Activated CD8-positive, alpha-beta memory T cell treated with anti-CD3 and anti-CD28 coated beads, Interleukin-2, amount 50 U/mL, for 4 hours (primary cell): ENCODE data around the gene SOX10.
"Not testable (repeated sequence)": the region's sequence is repeated elsewhere in the genome, so short reads cannot be mapped to it uniquely, and the experiment has no call there.

Experiments
- DNase-seq: peaks from one replicate; pipeline ENCODE4 v3.0.0-alpha.2; 2020

The SOX10 gene

DNA sequence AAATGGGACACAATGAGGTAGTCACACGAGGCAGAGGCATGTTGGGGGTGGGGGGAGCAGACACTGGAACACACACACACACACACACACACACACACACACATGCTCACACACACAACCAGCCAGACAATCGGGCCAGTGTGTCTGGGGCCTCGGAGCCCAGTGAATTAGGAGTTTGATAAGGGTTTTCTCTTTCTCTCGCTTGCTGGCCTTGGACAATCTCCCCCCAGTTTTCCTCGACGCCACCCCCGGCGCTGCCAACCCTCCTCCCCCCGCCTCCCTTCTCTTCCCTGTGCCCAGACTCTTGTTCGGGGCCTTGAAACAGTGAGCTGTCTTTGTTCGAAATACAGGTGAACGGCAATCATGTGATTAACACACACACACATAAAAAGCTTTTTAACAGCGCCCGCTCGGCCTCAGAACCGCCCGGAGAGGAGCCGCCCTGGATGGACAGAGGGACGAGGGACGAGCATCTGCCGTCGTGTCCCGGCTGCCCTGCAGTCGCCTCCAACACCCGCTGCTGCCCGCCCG is 1.5 kb upstream of the SOX10 start:
- DNase-seq: no peak

DNA sequence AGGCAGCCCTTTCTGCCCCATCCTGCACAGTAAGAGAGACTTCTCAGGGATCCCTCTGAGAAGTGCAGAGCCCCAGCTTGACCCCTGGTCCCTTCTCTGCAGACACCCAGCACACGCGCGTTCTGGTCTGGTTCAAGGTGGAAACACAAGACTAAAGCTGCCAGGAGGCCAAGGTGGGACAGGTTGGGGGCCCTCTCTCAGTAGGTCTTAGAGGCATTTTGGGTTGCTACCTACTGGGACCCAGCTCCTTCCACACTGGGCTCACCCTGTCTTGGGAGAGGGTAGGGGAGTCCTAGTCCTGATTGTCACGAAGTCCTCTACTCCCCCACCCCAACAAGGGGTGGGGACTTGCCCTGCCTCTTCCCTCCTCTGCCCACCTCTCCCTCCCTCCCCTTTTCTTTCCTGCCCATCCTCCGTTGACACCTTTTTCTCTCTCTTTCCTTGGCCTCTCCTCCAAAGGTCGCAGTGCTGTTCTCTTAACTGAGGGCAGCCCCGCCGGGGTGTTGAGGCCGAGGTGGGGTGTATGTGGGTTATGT is 763 bp upstream of the SOX10 start:
- no peak for DNase-seq

DNA sequence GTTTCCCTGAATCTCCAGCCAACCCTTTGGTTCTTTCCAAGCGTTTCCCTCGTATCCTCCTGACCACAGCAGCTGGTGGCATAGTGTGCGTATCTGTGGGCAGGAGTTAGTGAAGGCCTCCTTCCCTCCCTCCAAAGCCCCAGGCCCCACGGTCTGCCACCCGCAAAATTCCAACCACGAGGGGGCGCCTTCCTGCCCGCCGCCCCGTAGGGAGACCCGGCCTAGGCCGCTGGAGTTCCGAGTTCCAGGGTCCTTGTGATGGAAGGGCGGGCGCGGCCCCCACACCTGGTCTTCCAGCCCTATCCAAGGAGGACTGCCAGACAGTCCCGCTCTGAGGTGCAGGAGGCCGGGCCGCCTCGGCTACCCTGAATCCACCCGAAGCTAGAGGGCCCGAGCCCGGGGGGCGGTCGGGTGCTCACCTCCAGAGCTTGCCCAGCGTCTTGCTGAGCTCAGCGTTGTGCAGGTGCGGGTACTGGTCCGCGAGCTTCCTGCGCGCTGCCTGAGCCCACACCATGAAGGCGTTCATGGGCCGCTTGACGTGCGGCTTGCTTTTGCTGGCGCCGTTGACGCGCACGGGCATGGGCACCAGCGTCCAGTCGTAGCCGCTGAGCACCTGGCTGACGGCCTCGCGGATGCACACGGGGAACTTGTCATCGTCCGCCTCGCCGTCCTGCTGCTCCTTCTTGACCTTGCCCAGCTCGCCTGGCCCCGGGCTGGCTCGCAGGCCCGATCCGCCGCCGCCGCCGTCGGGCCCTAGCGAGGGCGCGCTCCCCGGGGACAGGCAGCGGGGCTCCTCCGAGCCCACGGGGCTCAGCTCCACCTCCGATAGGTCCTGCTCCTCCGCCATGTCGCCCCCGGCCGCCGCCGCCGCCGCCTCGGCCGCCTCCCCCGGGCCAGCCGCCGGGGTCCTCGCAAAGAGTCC is 1.2 kb downstream of the SOX10 start:
- no peak for DNase-seq

DNA sequence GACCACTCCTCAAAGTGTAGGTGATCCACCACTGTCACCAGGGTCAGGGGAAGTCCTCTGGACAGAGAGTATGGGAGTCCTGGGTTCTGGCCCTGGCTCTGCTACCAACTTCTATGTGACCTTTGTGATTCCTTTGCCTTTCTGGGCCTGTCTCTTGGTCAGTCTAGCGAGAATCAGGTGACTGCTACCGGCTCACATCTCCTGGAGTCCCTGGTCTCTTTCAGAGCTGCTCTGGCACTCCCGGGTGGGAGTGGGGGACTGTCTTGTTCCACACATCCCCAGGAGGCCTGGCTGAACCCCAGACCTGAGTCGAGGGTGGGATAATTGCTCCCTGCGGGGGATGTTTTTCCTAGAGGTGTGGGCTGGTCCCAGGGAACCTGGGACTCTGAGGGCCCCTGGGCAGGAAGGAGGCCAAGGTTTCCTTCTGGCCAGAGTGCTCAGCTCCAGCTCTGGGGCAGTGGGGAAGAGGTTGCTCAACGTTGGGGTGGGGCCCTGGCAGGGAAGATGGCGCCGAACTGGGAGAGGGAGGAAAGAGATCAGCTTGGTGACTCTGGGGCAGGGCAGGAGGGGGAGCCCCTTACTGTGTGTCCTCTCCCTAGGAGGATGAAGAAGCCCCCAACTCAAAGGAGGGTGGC is 2.1 kb downstream of the SOX10 start:
- no peak for DNase-seq

DNA sequence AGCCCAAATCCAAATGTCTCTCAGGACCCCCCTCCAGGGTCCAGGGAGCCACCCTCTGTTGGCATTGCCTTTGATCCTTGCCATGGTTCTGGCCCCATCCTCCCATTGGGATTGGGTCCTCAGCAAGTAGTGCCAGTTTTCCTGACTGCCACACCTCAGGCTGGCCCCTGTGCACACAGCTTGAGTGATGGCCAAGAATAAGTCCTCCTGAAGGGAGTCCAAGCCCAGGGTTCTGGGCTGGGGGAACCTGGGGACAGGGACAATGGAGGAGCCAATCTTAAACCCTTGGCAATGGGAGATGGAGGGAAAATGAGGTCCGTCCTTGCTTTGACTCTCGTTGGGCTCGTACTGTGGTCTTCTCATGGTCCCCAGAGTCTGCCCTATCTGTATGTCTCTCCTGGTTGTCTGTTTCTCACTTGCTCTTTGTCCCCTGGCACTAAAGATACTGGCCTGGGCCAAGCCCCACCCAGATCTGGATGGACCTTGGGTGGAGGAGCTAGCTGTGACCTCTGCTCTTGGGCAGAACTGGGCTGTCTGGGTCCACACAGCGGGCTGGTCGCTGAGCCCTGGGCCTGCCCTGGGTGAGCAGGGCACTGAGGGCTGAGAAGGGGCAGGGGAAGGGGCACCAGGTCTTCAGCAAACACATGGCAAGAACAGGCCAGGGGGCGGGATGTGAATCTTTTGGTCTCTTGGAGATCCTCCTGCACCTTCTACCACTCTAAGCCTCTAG is 2.9 kb downstream of the SOX10 start:
- no peak for DNase-seq

DNA sequence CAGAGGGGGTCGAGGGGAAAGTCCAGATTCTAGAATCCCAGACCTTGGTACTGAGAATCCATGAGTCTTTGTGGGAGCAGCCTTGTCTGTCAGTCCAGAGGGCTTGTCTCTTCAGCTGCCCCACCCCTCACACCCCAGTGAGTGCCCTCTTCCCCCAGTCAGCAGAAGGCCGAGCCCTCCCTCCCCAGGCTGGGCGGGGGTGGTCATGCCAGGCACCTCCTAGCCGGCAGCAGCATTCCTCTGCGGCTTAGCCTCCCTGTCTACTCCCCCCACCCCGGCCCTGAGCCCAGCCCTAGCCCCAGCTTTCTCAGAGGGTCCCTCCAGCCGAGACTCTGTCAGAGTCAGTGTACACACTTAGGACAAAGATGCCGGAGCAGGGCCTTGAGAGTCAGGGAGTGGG is 4.6 kb downstream of the SOX10 start:
- DNase-seq: no peak

DNA sequence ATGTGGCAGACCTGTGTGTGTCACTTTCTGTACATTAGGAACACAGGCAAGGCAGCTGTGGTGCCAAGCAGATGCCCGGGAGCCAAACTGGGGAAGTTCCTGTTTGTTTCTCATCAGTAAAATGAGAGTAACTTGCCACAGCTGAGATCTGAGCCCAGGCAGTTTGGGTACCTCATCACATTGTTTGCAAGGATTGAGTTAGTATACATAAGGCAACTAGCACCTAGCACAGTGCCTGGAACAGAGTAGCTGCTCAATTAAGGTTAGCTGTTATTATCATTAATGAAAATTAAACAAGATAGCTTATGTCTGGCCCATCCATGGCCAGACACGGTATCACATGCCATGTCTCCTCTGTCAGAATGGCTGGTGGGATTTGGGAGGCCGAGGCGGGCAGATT is 7.8 kb downstream of the SOX10 start:
- no peak for DNase-seq

DNA sequence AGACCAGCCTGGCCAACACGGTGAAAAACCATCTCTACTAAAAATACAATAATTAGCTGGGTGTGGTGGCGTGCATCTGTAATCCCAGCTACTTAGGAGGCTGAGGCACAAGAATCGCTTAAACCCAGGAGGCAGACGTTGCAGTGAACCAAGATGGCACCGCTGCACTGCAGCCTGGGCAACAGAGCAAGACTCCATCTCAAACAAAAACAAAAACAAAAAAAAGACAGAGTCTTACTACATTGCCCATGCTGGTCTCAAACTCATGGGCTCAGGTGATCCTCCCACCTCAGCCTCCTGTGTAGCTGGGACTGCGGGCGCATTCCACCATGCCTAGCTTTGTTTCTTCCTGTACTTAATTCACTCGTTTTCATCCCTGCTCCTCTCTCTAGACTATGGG is 8.3 kb downstream of the SOX10 start:
- DNase-seq: not testable (repeated sequence)

DNA sequence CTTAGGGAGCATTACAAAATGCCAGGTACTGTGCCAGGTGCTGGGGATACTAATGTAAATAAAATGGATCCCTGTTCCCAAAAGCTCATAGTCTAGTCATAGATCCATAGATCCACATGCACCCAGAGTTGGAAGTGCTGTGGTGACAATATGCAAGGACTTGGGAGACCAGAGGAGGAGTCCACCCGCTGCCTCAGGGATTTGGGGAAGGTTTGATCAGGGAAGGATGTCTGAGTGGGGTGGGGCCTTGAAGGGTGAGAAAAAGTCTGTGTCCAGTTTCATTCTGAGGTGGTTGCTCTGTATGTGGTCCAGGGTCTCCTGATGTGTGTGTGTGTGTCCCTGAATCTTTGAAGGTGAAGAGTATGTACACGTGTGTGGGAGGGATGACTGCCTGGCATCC is 9.2 kb downstream of the SOX10 start:
- DNase-seq: no peak

DNA sequence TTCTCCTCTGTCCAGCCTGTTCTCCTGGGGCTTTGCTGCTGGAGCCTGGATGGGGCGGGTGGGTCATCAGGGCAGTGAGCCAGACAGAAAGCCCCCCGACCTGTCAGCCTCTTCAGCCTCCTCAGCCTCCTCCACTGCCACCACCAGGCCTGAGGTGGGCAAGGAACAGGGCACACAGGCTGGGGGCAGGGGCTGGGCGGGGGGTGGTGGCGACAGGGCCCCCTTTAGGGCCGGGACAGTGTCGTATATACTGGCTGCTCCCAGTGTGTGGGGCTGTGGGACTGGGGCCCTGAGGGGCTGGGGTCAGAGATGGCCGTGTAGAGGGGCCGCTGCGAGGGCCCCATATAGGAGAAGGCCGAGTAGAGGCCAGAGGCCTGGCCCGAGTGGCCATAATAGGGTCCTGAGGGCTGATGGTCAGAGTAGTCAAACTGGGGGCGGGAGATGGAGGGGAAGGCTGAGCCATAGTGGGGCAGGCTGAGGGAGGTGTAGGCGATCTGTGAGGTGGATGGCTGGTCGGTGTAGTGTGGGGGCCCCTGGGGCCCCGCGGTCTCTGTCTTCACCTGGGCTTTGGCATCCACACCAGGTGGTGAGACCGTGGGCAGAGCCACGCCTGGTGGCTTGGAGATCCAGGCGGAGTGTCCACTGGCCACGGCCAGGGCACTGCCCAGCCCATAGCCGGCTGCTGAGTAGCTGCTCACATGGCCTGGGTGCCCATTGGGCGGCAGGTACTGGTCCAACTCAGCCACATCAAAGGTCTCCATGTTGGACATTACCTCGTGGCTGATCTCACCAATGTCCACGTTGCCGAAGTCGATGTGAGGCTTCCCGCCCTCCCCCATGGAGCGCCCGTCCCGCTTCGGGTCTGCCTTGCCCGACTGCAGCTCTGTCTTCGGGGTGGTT is 10.8 kb downstream of the SOX10 start:
- DNase-seq: no peak

DNA sequence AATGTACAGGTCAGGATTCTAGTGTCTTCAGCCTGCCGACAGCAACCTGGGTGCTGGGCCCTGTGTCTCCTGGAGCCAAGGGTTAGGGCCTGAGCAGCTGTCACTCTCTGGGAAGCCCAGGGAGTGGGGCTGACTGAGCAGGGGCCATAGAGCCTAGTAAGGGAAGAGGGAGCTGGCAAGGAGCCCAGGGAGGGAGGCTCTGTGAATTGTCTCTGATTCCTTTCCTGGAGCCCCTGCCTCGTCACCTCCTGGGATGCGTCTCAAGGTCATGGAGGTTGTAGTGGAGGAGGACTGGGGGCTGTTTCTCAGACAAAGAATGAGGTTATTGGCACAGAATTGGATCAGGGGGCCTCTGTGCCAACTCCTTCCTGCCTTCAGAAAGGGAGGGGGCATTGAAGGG is 11.8 kb downstream of the SOX10 start:
- no peak for DNase-seq

DNA sequence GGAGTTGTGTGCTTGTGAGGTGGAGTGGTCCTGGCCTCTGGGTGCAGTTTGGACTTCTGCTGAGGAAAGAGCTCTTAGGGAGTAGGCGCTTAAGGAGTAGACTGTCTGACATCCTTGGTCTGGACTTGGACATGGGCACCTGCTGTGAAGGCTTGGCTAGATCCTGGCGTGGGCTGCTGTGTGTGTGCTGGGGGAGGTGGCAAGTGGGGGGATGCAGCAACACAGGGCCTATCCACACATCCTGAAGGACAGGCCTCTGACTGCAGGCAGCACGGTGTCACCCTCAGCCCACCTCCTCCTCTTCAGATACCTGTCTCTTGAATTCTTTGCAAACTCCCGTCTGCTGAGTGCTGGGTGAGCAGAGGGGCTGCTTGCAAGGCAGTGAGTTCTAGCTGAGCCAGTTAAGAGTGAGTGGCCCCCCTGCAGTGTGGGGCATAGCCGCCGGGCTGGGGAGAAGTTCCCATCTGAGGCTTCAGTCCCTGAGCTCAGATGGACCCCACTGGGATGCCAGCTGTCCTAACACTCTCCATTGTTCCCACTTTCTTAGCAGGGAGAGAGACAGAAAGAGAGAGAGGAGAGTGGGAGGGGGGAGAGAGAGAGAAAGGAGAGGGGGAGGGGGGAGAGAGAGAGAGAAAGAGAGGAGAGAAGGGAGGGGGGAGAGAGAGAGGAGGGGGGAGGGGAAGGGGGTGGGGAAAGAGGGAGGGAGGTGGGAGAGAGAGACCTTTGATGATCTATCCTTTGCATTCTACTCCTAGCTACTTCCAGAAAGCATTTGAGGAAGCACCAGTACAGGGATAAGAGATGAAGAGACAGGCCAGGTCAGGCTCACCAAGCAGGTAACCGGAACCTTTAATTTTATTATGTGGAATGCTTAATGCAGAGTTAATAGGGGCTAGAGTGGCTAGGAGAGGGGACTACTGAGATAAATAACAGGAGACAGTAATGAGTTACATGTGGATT is 12.6 kb downstream of the SOX10 start:
- DNase-seq: no peak

DNA sequence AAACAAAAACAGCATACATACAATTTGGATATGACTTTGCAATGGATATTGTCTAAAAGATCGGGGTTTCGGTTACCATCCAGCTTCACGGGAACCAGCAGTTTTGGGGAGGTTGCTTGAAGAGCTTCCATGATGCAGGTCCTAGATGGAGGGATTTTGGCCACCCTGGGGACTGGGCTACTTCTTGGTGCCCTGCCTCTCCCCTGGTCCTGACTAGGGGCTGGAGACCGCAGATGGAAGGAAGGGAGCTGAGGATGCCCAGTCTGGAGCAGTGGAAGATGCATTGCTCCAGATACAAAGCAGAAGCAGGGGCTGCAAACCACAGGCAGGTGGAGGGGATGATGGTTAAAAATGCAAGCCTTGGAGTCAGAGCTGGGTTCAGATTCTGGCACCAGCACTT is 13.5 kb downstream of the SOX10 start:
- DNase-seq: no peak

DNA sequence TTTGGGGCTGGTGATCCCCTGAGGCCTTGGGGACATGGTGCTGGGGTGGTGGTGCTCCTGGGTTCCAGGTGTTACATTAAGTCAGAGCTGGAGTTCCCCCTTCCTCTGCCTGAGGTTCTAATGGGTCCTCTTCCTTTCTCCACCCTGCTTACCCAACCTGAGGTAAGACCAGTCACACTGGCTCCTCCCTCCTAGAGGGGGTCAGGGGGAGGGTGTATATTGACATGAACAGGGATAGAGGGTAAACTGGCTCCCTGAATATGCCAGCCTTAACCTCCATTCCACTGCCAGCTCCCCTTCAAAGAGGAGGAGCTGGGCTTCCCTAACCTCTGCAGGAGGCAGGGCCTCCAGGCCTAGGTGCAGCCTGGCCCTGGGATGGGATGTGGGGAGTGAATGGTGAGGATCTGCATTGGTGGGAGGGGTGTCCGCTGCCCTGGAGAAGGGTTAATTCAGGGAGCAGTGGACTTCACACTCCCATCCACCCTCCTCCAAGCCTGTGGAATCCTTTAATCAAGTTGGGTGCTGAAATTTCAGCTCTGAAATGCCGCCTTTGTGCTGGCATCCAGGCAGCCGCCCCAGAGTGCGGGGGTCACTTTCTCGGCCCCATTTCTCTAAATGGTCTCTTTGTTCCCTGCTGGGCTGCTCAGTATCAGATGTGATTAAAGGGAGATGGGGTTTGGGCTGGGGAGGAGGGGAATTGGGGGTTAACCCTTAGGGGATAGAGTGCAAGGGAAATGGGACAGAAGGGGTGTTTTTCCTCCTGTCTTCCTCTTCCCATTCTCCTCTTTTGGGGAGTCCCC is 15.7 kb downstream of the SOX10 start:
- DNase-seq: no peak

DNA sequence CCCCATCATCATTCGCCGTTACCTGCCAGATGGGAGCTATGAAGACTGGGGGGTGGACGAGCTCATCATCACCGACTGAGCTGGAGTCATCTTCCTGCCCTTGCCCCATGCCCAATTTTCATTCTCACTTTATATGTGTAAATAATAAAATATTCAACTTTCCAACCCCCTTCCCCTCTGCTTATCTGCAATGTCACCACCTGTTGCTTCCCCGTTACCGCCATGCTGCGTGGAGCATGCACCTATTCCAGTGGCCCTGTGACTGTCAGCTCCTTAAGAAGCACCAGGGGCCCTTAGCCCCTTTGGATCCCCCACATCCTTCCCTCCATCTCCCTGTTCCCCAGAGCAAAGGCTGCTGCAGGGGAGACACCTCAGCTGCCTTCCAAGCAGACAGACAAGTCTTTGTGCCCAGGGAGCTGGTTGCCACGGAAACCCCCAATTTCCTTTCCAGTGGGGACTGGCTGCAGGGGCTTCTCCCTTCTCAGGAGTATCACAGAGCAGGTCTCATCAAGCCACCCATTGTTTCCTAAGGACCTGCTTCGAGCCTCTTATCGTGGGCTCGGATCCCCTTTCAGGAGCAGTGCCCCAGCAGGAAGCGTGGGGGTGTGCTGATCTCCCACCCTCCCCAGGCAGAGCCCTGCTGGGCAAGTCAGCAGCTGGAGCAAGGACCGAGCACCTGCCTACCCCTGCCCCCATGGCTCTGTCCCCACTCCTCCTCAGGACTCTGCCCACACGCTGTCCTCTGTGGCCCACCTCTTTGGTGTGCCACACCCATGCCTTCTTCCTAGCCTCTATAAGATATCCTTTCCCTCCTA is 16.5 kb downstream of the SOX10 start:
- no peak for DNase-seq

DNA sequence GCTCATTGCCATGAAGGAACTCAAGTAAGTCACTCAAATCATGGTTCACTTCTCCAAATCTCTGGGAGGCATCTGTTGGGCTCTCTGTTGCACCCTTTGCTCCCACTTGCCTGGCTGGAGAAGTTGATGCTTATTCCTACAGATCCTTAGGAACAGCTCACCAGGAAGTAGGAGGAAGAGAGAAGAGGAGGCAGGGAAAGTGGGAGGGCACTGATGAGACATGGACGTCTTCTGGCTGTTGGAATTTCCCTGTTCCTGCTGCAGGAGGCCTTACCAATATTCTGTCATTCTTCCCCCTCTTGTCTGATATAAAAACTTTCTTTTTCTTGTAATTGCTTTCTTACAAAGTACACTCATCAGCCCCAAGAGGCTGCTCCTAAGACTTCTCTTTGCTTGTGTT is 17.2 kb downstream of the SOX10 start:
- no peak for DNase-seq

DNA sequence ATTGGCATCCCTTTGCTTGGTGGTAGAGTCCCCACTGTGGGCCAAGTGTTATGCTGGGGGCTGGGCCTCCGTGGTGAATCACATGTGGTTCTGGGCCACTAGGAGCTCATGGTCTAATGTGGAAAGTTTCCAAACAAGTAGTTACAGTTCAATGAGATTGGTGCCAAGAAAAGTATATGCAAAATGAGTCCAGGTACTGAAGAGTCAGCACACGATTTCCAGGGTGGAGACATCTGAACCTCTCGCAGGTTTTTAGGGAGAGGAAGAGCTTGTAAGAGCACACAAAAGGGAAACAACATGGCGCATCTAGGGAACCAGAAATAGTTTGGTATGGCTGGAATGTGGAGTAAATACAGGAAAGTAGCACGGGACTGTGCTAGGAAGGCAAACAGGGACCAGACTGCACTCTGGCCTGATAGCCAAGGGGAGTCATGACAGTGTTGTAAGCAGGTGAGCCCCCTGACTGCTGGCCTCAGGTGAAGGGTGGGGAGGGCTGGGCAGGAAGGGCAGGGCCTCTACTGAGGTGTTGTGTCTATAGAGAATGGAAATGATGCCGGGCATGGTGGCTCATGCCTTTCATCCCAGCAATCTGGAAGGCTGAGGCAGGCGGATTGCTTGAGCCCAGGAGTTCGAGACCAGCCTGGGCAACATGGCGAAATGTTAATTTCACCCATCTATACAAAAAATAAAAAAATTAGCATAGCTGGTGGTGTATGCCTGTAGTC is 18.3 kb downstream of the SOX10 start:
- no peak for DNase-seq

DNA sequence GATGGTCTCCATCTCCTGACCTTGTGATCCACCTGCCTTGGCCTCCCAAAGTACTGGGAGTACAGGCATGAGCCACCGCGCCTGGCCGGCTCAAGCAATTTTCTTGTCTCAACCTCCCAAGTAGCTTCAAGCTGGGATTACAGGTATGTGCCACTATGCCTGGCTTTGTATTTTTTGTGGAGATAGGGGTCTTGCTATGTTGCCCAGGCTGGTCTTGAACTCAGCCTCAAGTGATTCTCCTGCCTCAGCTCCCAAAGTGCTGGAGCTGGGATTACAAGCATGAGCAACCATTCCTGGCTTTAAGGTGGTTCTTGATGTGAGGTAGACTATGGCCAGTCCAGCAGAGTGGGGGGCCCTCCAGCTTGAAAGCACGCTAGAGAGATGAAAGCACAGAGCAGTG is 23.3 kb downstream of the SOX10 start:
- DNase-seq: no peak
